NOMO-1 treated with DMSO at 0.1 percent for 48 hours (cell line): Measurements from ENCODE around the gene MEGF9.

Experiments
- DNase-seq: peaks from one replicate; lab custom pipeline; 2025; ENCODE audit not compliant: unreplicated experiment; lab: John Stamatoyannopoulos, UW

Gene MEGF9

DNA sequence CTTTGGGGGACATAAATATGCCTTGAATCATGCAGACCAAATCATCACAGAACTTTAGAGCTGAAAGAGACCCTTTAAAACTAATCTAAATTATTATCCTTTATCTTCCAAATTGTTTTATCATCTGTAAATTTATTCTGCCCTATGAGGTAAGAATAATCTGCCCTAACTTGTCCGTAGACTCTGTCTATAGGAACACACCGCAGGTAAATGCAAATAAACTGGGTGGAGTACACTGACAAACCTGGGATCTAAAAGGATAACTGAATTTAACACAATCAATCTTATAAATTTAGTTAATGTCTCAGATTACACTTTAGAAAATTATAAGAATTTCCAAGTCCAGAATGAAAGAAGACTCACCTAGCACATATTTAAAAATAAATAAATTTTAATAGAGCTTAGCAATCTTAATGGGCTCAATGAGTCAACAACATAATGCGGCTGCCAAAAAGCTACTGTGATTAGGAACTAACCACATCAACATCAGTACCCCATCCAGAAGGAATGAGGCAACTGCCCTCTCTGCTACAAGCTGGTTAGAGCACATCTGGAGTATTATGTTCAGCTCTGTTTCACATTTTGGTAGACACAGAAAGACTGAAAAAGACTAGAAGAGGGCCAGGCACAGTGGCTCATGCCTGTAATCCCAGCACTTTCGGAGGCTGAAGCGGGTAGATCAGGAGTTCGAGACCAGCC, 5.6 kb downstream of the MEGF9 start:
- no peak for DNase-seq

DNA sequence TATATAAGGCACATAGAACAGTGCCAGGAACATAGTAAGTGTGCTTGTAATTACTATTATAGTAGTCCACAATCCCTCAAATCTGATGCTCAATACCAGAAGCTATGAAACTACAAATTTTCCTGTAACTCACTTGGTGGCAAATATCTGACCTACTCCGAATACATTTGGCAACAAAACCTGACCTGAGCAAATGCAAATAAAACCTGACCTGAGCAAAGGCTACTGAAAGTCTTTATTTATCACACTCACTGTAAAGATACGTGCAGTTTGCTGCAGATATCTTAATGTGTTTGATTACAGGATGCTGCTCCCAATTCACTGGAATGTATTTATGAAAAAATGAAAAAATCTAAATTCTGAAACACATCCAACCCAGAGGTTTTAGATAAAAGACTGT, 7.1 kb downstream of the MEGF9 start:
- no peak for DNase-seq

DNA sequence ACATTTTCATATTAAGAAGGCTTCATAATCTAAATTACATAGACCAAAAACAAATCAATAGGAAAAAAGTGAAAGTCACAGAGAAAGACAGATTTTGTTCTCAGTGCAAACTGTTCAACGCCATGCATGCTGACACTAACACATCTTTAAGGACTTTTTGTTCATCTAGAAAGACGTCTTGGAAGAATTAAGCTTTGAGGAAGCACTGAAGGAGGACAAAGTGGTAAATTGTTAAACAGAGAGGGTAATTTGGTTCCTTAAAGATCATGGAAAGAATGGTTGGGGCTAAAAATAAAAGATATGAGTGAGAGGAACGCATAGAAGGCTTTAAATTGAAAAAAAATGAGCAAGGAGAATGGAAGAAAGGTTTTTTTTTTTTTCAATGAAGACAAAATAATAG, 9.1 kb downstream of the MEGF9 start:
- no peak for DNase-seq

DNA sequence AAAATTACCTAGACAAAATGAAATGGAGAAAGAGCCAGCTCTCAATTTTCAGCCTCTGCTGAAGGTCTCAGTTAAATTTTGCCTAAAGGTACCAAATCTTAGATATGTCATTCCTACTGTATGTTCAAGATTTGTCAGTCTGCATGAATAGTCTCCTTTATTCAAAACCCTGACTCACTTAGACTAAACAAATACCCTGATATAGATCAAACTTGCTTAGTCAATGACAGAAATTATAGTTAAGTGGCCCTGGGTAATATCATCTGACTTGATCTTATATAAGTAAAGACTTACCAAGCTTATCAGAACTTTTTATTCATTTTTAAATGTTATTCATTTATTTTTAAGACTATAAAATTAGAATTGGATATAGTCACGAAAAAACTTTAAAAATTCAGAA, 12.2 kb downstream of the MEGF9 start:
- DNase-seq: no peak

DNA sequence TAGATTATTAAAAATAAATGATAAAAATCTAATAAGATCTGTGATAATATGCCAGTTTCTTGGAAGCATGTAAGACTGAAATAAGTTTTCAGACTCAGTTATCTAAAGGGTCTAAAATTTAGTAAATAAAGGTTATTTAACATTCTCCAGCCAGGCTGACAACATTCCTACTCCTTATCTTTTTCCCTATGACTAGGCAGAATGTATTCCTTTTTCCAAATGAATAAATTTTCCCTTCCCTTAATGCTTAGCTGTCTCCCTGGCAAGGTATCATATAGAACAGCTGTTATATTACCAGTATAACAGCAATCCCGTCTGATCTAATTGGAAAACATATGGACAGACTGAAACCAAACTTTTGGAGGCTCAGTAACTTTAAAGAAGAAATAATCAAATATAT, 13.0 kb downstream of the MEGF9 start:
- no peak for DNase-seq

DNA sequence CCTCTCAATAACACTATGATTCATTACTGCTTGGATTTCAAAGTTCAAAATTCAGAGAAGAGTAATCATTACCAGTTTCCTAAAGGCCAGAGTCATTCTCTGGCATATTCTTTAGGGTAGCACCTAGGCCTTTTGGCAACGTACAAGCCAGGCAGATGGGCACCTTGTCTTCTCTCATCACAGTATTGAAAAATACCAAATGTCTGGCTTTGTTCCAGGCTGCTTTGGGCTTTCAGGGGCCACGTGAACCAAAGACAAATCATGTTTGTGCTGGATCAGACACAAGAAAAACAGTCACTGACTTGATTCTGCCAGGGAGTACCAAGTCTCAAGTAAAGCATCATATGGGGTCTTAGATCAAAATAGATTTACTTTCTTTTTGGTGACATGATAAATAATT, 15.5 kb downstream of the MEGF9 start:
- no peak for DNase-seq

DNA sequence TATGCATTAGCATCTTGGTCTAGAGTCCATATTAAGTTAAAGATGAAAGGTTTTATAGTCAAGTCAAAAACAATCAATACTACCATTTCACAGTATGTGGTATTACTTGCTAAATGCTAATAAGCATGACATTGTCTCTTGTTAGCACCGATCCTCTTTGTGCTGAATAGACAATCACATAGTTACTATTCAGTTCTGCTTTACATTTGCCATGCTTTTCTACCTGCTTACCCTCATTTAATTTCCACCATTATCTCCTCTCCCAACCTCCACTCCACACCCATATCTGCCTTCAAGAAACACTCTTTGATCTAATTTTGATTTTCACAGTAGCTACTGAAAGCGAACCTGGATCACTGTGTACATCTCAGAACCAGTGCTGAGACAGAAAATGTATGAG, 16.8 kb downstream of the MEGF9 start:
- DNase-seq: no peak

DNA sequence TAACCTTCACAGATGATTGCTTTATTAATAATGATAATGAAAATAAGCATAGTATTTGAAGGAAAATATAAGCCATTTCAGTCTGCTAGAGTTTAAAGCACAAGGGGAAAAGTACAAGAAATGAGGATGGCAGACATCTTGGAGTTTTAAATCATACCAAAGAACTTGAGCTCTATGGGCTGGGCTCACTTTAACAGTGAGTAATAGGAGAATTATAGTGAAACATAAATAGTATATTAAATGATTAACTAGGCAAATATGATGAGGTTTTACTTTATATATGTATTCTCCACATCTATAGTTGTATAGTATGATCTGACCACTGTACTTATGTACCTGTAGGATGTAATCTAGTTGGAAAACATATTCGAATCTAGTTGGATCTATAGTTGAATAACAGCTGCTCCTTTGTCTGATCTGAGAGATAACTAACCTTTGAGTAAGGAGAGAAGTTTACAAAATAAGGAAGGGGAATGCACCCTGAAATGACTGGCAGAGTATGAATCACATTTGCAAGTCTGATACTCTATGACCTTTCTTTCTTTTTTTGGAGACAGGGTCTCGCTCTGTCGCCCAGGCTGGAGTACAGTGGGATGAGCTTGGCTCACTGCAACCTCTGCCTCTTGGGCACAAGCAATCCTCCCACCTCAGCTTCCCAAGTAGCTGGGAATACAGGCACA, 17.6 kb downstream of the MEGF9 start:
- DNase-seq: no peak

DNA sequence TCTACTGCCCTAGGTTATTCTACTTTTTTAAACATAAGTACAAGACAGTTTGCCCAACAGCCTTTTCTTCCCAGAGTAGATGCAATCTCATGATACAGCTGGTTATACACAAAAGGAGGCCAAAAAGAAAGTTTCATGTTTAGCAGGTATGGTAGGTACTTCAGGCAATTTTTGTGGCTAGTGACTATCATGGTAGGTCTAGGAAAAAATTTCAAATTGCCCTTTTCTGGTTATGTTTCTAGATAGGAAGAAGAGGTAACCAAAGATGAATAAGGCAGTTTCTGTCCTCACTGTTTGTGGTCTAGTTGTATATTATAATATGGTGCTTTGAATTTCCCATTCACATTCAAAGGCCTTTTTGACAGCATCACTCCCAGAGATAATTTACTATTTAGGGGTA, 19.7 kb downstream of the MEGF9 start:
- peak; percentile 18 for DNase-seq

DNA sequence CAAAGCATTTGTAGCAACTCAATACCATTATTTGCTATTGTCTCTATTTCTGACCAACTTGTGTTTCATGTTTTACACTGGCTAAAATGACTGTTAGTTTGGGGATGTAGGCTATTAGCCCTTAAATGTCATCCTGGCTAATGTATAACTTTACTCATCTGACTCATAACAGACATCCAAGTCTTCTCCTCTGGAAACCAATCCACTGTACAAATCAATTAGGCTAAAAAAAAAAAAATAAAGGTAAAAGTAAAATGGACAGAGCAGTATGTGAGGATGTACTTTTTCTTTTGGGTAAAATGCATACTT, 20.6 kb downstream of the MEGF9 start:
- DNase-seq: no peak

DNA sequence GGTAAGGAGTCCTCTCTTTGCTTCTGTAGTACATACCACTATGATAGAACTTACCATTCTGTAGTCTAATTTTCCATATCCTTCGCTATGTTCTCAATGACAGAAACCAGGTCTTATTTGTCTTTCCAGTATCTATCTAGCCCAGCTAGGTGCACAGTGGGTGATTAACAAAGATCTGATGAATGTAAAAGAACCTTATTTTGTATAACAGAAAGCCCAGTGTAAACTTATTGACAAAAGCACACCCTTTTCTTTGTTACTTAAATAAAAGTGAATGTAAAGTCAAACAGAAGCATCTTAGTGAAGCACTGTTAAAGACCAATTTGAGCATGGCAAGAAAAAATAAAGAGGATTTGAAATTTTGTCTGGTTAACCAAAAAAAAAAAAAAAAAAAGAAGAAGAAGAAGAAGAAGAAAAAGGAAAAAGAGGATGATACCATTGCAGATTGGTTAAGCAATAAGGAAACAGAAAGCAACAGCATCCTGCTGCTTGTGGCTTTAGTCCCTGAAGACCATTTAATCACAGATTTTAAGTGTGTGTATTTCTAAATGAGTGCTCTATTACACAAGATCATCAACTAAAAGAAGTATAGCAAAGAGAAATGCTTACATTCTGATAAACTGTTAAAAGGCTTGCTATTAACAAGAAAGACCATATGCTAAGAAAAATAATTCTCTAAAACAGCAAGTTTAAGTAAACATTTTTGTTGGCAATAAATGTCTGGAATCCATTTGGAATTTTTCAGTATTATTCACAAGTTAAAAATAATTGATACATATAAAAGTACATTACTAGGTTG, 21.2 kb downstream of the MEGF9 start:
- DNase-seq: peak; percentile 97

DNA sequence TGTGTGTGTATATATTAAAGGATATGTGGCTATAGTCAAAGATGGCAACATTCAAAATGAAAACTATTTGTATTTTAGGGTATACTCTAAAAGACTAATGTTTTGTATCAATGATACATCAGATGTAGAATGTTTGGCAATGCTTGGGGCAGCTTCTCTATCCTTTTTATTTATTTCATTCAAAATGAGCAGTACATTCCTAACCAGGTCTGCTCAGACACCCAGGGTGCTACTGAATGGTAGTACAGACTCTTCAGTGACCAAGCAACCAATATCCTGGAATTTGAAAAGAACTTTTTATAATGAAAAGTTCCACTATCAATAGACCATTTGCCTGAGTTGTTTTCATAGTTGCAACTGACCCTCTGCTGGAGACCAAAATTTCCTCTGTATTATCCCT, 23.9 kb downstream of the MEGF9 start:
- no peak for DNase-seq

DNA sequence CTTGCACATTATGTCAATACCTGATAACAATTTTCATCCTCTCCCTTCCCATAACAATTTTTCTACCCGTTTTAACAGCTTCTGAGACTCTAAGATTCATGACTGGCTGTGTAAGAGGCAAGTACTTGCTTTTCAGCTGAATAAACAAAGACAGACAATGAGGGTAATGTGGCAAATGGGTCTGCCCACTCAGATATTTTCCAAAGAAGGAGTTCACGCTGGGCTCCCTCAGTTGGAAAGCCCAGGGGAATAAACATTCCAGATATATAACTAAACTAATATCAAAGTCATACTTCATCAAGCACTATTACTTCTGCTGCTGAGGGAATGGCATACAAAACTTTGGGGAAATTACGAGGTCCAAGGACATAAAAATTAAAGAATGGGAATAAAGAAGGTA, 24.4 kb downstream of the MEGF9 start:
- DNase-seq: no peak

DNA sequence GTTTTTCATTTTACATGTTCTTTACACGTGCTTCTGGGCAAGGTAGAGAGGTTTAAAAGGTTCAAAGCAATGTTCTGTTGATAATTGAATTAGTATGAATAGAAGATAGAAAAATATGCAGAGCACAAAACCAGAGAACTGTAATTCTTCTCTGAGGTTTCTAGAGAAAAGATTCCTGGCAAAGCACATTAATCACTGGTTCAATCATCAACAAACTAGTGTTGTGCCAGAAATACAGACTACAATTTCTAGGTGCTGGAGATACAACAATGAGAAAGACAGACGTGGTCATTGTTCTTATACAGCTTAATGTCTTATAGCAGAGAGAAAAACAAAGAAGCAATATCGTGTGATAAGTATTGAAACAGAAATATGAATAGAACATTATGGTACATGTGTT, 25.5 kb downstream of the MEGF9 start:
- DNase-seq: no peak

DNA sequence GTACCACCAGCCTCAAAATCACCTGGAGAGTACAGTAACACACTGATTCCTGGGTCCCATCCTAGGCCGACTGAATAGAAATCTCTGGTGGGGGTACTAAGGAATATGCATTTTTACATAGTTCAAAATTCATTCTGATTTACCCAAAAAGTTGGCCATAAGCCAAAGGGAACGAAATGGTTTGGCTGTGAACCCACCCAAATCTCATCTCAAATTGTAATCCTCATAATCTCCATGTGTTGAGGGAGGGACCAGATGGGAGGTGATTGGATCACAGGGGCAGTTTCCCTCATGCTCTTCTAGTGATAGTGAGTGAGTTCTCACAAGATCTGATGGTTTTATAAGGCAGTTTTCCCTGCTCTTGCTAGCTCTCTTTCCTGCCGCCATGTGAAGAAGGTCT, 31.1 kb downstream of the MEGF9 start:
- no peak for DNase-seq

DNA sequence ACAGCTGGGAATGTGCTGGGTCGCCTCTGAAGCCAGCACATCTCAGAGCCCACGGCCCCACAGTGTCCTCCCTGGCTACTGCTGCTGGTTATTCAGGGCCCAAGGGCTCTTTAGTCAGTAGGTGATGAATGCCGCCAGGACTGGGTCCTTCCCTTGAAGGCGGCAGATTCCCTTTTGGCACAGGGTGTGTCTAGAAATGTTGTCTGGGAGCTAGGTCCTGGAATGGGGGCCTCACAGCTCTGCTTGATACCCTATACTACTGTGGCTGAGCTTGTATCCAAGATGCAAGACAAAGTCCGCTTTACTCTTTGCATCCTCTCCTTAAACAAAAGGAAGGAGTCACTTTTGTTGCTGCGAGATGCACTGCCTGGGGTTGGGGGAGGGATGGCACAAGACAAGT, 33.1 kb downstream of the MEGF9 start:
- DNase-seq: no peak

DNA sequence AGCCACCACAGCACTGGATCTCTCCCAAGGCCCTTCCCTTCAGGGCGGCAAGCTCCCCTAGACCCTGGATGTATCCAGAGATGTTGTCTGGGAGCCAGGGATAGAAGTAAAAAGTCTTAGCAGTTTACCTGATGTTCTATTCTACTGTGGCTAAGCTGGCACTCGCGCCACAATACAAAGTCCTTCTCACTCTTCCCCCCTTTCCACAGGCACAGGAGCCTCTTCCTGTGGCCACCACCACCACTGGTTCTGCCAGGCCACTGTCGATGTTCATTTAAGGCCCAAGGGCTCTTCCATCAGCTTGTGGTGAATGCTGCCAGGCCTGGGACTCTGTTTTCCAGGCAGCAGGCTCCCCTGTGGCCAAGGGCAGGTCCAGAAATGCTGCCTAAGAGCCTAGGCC, 33.7 kb downstream of the MEGF9 start:
- no peak for DNase-seq

DNA sequence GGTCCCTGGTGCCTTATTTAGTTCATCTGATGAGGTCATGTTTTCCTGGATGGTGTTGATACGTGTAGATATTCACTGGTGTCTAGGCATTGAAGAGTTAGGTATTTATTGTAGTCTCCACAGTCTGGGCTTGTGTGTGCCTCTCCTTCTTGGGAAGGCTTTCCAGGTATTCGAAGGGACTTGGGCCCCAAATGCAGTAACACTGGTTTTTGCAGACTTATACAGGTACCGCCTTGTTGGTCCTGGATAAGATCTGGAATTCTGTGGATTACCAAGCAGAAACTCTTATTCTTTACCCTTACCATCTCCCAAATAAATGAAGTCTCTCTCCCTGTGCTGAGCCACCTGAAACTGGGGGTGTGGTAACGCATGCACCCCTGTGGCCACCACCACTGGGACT, 34.1 kb downstream of the MEGF9 start:
- DNase-seq: no peak

DNA sequence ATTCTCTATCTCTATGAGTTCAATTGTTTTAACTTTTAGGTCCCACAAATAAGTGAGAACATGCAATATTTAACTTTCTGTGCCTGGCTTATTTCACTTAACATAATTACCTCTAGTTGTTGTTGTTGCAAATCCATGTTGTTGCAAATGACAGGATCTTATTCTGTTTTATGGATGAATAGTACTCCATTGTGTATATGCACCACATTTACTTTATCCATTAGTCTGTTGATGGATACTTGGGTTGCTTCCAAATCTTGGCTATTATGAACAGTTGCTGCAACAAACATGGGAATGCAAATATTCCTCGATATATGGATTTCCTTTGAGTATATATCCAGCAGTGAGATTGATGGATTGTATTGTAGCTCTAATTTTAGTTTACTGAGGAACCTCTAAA, 36.3 kb downstream of the MEGF9 start:
- DNase-seq: no peak

DNA sequence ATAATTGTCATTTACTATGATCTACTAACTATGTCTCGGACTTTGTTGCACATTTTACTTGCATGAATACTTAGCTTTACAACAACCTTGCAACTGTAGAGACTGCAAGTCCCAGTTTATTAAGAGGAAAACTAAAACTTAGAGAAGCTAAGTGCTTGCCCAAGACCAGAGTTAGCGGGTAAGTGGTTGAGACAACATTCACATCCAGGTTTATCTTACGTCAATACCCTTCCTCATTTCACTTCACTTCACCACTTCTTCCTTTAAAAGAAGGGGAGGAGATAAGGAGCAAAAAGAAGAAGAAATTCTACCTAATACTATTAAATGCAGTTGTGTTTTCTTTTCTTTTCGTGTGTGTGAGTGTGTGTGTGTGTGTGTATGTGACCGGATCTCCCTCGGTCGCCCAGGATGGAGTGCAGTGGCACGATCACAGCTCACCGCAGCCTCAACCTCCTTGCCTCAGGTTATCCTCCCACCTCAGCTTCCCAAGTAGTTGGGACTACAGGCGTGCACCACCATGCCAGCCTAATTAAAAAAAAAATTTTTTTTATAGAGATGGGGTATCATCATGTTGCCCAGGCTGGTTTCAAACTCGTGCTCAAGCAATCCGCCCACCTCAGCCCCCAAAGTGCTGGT, 37.4 kb downstream of the MEGF9 start:
- DNase-seq: peak; percentile 87

DNA sequence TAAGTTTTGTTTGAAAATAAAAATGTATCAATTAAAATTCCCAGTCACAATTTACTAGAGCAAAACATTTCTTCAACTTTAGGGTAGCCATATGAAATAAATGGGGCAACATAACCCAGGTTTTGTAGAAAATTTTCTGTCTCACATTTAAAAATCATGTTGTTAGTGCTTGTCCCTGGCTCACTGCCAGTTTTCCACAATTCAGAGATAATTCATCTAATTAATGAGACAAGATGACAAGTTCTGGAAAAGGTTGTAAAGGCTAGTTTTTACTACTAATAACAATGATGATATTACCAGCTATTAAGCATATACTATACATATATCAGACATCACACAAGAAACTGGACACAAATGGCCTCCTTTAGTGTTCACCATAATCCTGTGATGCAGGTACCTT, 45.9 kb downstream of the MEGF9 start:
- no peak for DNase-seq

DNA sequence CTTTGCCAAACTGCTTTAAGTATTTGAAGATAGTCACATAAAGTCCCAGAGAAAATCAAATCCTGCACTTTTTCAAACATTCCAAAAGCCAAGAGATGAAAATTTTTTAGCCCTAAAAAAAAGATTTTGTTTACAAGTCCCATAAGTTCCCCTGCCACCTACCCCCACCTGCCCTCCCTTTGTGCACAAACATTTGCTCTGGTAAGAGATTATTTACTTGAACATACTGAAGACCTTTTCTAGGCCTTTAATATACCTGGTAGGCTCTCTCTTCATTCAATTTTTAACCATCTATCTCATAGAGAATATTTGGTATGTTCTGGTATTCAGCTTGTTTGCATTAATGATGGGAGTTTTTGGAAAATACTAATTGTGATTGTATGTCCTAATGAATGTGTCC, 50.3 kb downstream of the MEGF9 start:
- no peak for DNase-seq
